Inflammatory macrophage treated with lipopolysaccharide for 4 hours (primary cell): ENCODE data around the gene SSBP3.
A peak's percentile ranks its signal among the peaks of the same experiment; 100 is the strongest.
"Not testable (repeated sequence)": the region's sequence is repeated elsewhere in the genome, so short reads cannot be mapped to it uniquely, and the experiment has no call there.

ENCODE experiments used
- DNase-seq: peaks from one replicate; pipeline ENCODE4 v3.0.0-alpha.2; 2020

Gene SSBP3

DNA sequence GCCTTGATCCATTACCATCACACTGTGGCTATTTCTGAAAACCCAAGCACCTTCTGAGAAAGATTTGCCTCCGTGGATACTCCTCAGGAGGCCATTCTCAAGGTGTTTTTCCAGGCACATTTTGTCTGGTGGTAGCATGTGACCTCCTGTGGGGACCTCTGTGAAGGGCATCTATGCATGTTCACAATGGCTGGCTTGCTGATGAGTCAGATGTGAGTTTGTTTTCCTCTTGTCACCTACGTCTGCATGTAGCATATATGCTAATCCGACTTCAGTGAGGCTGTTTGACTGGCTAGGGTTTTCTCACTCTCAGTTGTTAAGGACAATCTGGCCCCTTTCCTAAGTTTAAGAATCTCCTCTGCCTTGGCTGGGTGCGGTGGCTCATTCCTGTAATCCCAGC, 198.3 kb downstream of the SSBP3 start:
- not testable (repeated sequence) for DNase-seq

DNA sequence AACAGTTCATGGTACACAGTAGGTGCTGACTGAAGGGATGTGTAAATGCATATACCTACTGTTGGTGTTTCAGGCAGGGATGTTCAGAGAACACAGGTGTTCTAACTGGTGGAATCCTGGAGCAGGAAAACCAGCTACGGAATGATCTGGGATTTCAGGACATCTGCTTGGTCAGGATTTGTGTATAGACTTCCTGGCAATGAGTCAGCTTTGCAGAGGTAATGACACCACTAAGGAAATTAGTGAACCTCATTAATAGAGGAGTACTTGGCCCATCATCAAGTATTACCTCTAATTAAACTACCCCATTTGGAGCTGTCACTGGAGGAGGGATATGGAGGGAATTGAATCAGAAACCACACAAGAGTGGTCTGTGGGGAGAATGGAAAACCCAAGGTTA, 198.9 kb downstream of the SSBP3 start:
- DNase-seq: no peak

- DNase-seq: no peak
Measured at GRCh38 chr1:54204199-54204598, 202.0 kb downstream of the SSBP3 start.

- DNase-seq: peak; percentile 2
Measured at GRCh38 chr1:54200519-54200997, 205.6 kb downstream of the SSBP3 start.

DNA sequence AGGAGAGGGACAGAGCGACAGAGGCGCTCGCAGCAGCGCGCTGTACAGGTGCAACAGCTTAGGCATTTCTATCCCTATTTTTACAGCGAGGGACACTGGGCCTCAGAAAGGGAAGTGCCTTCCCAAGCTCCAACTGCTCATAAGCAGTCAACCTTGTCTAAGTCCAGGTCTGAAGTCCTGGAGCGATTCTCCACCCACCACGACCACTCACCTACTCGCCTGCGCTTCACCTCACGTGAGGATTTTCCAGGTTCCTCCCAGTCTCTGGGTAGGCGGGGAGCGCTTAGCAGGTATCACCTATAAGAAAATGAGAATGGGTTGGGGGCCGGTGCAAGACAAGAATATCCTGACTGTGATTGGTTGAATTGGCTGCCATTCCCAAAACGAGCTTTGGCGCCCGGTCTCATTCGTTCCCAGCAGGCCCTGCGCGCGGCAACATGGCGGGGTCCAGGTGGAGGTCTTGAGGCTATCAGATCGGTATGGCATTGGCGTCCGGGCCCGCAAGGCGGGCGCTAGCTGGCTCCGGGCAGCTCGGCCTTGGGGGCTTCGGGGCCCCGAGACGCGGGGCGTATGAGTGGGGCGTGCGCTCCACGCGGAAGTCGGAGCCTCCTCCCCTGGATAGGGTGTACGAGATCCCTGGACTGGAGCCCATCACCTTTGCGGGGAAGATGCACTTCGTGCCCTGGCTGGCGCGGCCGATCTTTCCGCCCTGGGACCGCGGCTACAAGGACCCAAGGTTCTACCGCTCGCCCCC, 206.3 kb downstream of the SSBP3 start, which contains the start of the genes CYB5RL and MRPL37:
TSS of gene CYB5RL (minus strand) at position 266 of the 754 bp plus-strand sequence. CDS start 4,414 bp downstream, outside the sequence.
TSS of gene MRPL37 (plus strand) at position 403 of the 754 bp plus-strand sequence. CDS start at position 480, 77 bp downstream.
- DNase-seq: peak; percentile 96

GRCh38 chr1:54199151-54199764, 206.9 kb downstream of the SSBP3 start:
- DNase-seq: peak; percentile 32

DNA sequence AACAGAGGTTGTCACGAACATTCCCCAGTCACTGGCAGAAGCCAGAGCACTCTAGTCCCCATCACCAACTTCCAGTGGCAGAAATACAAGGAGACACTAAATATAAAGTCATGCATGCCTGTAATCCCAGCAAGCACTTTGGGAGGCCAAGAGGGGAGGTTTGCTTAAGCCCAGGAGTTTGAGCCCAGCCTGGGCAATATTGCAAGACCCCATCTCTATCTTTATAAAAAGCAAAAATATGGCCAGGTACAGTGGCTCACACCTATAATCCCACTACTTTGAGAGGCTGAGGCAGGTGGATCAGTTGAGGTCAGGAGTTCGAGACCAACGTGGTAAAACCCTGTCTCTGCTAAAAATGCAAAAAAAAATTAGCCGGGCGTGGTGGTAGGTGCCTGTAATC, 212.7 kb downstream of the SSBP3 start:
- no peak for DNase-seq

- DNase-seq: no peak
Measured at GRCh38 chr1:54191525-54191924, 214.7 kb downstream of the SSBP3 start.

DNA sequence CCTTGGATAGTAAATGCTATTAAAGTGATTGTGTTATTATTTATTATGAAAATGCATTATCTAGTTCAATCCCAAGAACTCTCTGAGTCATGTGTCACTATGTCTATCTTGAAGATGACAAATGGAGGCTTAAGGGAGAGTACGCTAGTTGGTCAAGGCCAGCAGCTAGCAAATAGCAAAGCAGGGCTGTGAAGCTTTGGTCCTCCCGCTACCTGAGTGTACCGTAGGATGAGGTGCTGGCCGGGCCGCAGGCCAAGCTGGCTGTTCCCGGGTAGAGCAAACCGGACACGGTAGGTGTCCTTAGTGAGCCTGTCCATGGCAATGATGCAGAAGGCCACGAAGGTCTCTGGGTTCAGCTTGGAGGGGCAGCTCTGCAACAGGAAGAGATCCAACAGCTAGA, 215.7 kb downstream of the SSBP3 start:
- no peak for DNase-seq

DNA sequence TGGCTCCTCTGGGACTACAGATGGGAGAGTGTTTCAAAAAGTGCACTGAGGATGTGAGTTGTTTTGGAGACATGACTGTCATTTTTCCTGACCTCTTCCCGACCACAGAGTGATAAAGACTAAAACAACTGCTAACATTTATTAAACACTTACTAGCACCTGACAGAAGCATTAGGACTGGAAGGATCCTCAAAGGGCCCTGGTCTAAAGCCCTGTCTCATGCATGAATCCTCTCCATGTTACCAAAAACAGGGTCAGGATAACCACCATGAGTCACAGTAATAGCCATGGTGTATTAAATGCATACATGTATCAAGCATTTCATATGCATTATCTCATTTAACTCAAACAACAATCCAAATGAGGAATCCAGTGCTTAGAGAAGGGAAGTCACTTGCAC, 217.9 kb downstream of the SSBP3 start:
- DNase-seq: no peak

GRCh38 chr1:54186056-54186455, 220.1 kb downstream of the SSBP3 start:
- no peak for DNase-seq

DNA sequence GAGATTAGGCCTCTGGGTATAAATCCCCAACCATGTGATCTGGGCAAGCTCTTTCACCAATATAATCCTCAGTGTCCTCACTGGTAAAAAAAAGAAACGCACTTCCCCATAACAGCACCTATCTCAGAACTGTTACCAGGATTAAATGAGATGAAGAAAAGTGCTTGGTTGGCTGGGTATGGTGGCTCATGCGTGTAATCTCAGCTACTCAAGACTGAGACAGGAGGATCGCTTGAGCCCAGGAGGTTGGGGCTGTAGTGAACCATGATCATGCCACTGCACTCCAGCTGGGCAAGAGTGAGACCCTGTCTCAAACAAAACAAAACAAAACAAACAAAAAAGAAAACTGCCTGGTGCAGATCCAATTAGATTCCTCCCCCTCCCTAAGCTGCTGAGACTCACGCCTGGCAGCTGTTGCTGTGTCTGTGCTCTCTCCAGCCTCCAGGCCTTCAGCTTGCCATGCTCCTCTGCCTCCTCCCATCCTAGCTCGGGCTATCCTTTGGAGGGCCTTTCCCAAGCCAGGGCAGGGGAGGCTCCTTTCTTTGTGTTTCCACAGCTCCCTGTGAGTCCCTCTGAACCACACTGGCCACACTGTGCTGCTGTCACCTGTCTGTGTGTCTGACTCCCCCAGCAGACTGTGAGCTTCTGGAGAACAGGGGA, 225.4 kb downstream of the SSBP3 start:
- DNase-seq: no peak

GRCh38 chr1:54178296-54179070, 227.7 kb downstream of the SSBP3 start:
- DNase-seq: no peak

DNA sequence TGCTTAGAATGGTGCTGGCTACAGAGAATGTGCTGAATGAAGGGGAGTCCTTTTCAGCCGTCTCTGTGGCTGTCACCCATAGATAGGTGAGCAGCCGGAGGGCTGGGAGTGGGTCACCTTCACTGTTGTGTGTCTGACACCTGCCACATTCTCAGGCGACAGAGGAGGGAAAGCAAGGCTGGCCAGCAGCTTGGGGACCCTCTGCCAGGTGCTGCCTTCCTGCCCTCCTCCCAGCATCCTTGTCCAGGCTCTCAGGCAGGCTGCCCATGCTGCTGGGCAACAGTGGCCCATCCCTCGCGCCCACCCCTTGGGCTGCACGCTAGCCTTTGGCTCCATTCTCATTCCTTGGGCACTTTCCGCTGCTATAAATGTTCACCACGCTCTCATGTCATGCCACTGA, 228.5 kb downstream of the SSBP3 start:
- no peak for DNase-seq

DNA sequence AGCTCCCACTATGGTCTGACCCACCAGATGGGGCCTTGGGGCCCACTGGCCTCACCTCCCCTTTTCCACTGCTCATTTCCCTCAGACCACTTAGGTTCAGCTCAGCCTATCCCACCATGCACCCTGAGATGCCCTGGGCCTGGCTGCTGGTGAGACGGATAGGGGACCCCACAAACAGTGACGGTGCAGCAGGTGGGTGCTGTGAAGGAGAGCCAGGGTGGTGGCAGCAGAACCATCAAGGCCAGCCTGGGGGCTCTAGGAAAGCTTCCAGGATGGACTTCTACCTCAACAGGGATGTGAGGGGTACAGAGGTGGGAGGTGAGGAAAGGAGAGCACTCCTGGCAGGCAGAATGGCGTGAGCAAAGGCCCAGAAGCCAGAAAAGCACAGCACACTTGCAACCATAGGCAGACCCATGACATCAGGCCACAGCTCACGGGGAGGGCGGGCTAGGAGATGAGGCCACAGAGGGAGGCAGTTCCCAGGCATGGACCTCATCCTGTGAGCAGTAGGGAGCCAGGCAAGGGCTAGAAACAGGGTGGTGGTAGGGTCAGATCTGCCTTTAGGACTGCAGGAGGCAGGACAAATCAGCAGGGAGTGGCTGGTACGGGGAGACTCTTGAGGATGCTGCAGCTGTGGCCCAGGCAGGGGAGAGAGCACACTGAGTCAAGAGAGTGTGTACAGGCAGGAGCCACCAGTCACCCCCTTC, 229.4 kb downstream of the SSBP3 start:
- DNase-seq: no peak
